ENCODE results near the gene NRL.

GRCh38 chr14:24150567-24150966, 35.8 kb upstream of the NRL start:
- TF ChIP-seq CTCF (IDR thresholded peaks at IDR 0.05 in 2 of 3, conservative IDR thresholded peaks at IDR 0.05 in 1 of 3; ENCODE audit: borderline replicate concordance in 1 of 3, insufficient read depth in 1 of 3, low read depth in 2 of 3, low read length in 2 of 3), result no peak
- TF ChIP-seq EZH2phosphoT487 (IDR thresholded peaks at IDR 0.05; ENCODE audit: borderline replicate concordance), result no peak

All from HCT116 (cell line).